ENCODE data around the gene PTPRO. TPM values are rescaled to one million over a fixed set of nuclear protein-coding genes. Genes with fewer than 3 reads are reported as not detected.

Gene PTPRO
- total RNA-seq, 2 donors from 2014 or later: 0.37 to 2.3 TPM

GRCh38 chr12:15329891-15330290 is 7.6 kb downstream of the PTPRO start:
- Mint-ChIP-seq H3K27me3 (peaks cover 23% of the 10 kb centered on the region), H3K27ac (no peak overlapping the region), H3K4me1 (no peaks in the 10 kb centered on the region), H3K9me3 (no peaks in the 10 kb centered on the region), H3K36me3 (ENCODE audit: low read depth) (no peaks in the 10 kb centered on the region), H3K4me3 (no peak overlapping the region)
- ATAC-seq (replicated peaks): no peak

- Mint-ChIP-seq H3K27ac (no peak overlapping the region), H3K9me3 (no peaks in the 10 kb centered on the region), H3K36me3 (ENCODE audit: low read depth) (no peaks in the 10 kb centered on the region), H3K4me3 (no peak overlapping the region), H3K4me1 (no peaks in the 10 kb centered on the region), H3K27me3 (peaks cover 20% of the 10 kb centered on the region)
- ATAC-seq (replicated peaks): no peak
These were observed 11.9 kb downstream of the PTPRO start for GRCh38 chr12:15334225-15334624.

GRCh38 chr12:15335959-15336358 is 13.7 kb downstream of the PTPRO start:
- H3K4me3 Mint-ChIP-seq: no peak overlapping the region
- H3K27ac Mint-ChIP-seq: no peak overlapping the region
- H3K4me1 Mint-ChIP-seq: no peaks in the 10 kb centered on the region
- no peaks in the 10 kb centered on the region for H3K36me3 Mint-ChIP-seq (ENCODE audit: low read depth)
- H3K9me3 Mint-ChIP-seq: no peaks in the 10 kb centered on the region
- peaks cover 18% of the 10 kb centered on the region for H3K27me3 Mint-ChIP-seq
- no peak for ATAC-seq (replicated peaks)

DNA sequence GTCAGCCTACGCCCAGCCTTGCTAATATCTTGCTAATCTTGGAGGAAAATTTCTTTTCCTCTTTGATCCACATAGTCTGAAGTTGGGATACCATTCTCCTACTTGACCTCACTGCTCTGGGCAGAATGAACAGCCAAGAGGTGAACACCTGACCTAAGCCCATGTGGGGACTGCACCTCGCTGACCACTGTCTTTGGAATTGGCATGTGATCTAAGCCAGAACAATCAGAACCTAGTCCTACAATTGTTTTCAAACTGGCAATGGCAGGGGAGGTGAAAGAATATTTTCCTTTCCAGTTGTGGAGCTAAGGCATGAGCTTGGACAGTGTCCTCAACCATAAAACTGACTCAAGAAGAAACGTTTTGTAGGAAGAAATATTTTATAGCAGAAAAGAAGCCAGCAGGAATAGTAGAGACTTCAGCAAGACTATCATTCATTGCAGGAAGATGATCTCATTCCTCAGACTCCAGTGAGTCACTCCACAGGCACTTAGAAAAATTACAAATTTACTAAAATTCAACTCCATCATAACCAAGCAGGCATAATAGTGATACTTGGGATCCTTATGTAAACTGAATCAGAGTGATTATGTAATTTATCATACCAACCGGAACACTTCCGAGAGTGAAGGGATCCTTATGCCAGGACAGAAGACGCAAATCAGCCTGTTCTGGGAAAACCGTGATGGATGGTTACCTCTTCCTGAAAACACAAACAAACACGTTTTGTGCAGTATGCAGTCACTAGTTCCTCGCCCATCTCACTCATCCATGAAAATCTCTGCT is 14.7 kb downstream of the PTPRO start:
- no peaks in the 10 kb centered on the region for H3K36me3 Mint-ChIP-seq (ENCODE audit: low read depth)
- H3K4me3 Mint-ChIP-seq: no peak overlapping the region
- ATAC-seq (replicated peaks): no peak
- H3K4me1 Mint-ChIP-seq: no peaks in the 10 kb centered on the region
- peaks cover 18% of the 10 kb centered on the region for H3K27me3 Mint-ChIP-seq
- H3K27ac Mint-ChIP-seq: no peak overlapping the region
- no peaks in the 10 kb centered on the region for H3K9me3 Mint-ChIP-seq

- Mint-ChIP-seq H3K36me3 (ENCODE audit: low read depth) (no peaks in the 10 kb centered on the region), H3K27ac (no peak overlapping the region), H3K4me3 (no peak overlapping the region), H3K9me3 (no peaks in the 10 kb centered on the region), H3K27me3 (peaks cover 7% of the 10 kb centered on the region), H3K4me1 (no peaks in the 10 kb centered on the region)
- ATAC-seq (replicated peaks): no peak
These were observed 19.1 kb downstream of the PTPRO start for GRCh38 chr12:15341371-15341770.

DNA sequence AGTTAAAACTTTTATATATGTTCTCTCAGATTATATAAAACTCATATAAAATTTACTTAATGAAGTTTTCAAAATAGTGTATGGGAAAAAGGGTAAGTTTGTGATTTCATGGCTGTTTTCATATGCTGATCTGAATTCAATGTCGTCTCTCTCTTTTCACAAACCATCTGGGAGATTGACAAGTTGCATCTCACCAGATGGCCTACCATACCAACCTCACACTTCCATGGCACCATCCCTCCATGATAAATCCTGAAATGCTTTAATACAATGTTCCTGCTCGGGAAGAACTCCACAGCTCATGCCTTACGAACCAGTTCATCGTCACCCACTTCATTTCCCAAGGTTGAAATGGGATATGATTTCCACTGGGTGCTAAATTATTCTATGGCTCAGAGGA is 22.3 kb downstream of the PTPRO start:
- Mint-ChIP-seq H3K27ac (no peak overlapping the region), H3K36me3 (ENCODE audit: low read depth) (no peaks in the 10 kb centered on the region), H3K9me3 (no peaks in the 10 kb centered on the region), H3K4me1 (no peaks in the 10 kb centered on the region), H3K4me3 (no peak overlapping the region), H3K27me3 (peaks cover 4% of the 10 kb centered on the region)
- ATAC-seq (replicated peaks): no peak

DNA sequence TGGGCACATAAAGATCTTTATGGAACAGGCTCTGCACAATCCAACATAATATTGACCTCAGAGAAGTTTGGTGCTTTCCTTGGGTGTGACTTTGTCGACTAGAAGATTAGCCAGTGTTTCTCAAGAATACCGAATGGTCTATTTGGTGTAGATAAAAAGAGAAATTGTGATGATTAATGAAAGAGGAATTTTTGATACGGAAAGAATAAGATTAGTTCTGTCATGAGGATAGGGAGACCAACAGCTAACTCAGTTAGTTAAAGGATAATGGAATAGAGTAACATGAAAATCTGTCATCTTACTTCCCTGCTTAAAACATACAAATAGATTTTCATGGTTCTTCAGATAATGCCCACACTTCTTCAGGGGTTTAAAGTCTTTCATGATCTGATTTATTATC is 24.2 kb downstream of the PTPRO start:
- no peaks in the 10 kb centered on the region for H3K4me1 Mint-ChIP-seq
- H3K36me3 Mint-ChIP-seq (ENCODE audit: low read depth): no peaks in the 10 kb centered on the region
- no peak overlapping the region for H3K27ac Mint-ChIP-seq
- peaks cover 4% of the 10 kb centered on the region for H3K27me3 Mint-ChIP-seq
- no peak for ATAC-seq (replicated peaks)
- no peak overlapping the region for H3K4me3 Mint-ChIP-seq
- H3K9me3 Mint-ChIP-seq: no peaks in the 10 kb centered on the region

DNA sequence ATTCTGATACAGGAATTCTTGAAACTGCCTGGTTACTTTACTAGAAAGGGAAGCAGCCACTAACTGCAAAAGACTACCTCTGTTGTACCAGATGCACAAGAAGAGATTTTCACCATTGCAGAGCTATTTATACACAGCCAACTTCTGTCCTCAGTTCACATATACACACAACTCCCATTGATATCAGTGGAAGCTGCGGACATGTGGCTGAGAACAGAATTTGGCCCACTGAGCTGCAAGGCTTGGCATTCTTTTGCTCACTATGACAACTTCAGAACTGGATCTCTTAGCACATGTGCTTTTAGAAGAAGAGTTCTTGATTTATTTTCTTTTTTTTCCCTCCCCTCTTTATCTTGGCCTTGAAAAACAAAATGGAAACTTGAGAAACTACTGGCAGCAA is 28.3 kb downstream of the PTPRO start:
- Mint-ChIP-seq H3K27me3 (peaks cover 4% of the 10 kb centered on the region), H3K36me3 (ENCODE audit: low read depth) (no peaks in the 10 kb centered on the region), H3K4me1 (no peaks in the 10 kb centered on the region), H3K4me3 (no peak overlapping the region), H3K9me3 (no peaks in the 10 kb centered on the region), H3K27ac (no peak overlapping the region)
- ATAC-seq (replicated peaks): no peak

- Mint-ChIP-seq H3K27me3 (peaks cover 4% of the 10 kb centered on the region), H3K4me3 (no peak overlapping the region), H3K4me1 (no peaks in the 10 kb centered on the region), H3K9me3 (no peaks in the 10 kb centered on the region), H3K36me3 (ENCODE audit: low read depth) (no peaks in the 10 kb centered on the region), H3K27ac (no peak overlapping the region)
- ATAC-seq (replicated peaks): no peak
These were observed 33.5 kb downstream of the PTPRO start for GRCh38 chr12:15355766-15356165.

DNA sequence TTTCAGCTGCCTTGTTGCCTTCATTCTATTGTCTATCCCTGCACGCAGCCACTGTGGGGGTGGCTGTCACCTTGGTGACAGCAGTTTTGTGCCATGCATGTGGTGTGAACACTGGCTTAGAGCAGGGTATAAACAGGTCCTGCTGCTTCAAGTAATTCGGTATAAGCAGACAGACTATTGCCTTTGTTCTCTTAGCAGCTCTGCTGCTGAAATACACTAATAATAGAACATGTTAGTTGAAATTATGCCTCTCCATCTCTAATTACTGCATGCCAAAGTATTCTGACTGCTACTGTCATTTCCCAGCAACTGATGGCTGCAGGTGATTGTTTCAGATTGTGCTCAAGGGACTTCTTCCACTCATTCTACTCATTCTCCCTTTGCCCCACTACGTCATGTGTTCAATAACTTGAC is 34.6 kb downstream of the PTPRO start:
- no peak for ATAC-seq (replicated peaks)
- Mint-ChIP-seq H3K4me1 (no peaks in the 10 kb centered on the region), H3K36me3 (ENCODE audit: low read depth) (no peaks in the 10 kb centered on the region), H3K27me3 (peaks cover 6% of the 10 kb centered on the region), H3K9me3 (no peaks in the 10 kb centered on the region), H3K27ac (no peak overlapping the region), H3K4me3 (no peak overlapping the region)

DNA sequence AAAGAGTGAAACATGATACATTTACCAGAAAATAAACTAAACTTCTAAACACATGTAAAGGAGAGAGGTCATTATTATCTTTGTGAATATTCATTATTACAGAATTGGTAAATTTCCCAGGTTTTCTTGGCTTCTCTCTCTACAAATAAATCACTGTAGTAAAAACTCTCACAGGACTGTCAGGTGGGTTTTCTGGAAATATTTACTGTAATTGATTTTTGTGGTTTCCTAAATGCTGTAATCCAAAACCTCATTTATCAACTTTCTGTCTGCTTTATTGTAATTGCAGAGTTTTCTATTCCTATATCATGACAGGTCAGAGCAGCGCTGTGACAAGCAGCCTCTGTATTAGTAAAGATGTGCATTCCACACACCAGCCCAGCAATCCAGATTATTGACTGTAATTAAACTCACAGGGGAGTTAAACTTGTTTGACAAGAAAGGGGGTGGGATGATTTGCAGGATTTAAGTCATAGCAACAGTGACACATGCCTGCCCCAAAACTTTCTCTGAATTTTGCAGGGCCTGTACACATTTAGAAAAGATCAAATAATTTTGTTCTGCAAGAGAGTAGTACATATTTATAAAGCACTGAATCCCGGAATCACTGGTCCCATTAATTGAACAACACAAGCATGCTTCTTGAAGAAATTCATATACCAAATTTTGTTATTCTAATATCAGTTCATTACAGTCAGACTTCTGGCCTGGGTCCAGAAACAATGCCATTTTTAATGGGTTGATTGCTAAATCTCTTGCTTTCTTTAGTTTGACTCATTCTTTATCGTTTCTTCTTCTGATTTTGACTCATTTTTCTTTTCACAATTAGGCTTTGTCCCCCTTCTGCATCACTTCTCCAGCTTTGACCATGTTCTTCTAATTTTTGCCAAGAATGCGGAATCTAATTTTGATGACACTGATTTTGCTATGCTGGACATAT is 42.2 kb downstream of the PTPRO start:
- Mint-ChIP-seq H3K27ac (no peak overlapping the region), H3K4me1 (no peaks in the 10 kb centered on the region), H3K4me3 (no peak overlapping the region), H3K27me3 (peaks cover 10% of the 10 kb centered on the region), H3K9me3 (no peaks in the 10 kb centered on the region), H3K36me3 (ENCODE audit: low read depth) (no peaks in the 10 kb centered on the region)
- ATAC-seq (replicated peaks): no peak

- H3K9me3 Mint-ChIP-seq: no peaks in the 10 kb centered on the region
- H3K4me3 Mint-ChIP-seq: no peak overlapping the region
- H3K36me3 Mint-ChIP-seq (ENCODE audit: low read depth): no peaks in the 10 kb centered on the region
- H3K27ac Mint-ChIP-seq: no peak overlapping the region
- peaks cover 7% of the 10 kb centered on the region for H3K27me3 Mint-ChIP-seq
- no peak for ATAC-seq (replicated peaks)
- no peaks in the 10 kb centered on the region for H3K4me1 Mint-ChIP-seq
These were observed 46.5 kb downstream of the PTPRO start for GRCh38 chr12:15368812-15369211.

- no peaks in the 10 kb centered on the region for H3K36me3 Mint-ChIP-seq (ENCODE audit: low read depth)
- peaks cover 5% of the 10 kb centered on the region for H3K9me3 Mint-ChIP-seq
- no peak for ATAC-seq (replicated peaks)
These were observed 50.0 kb downstream of the PTPRO start for GRCh38 chr12:15372352-15372751.

GRCh38 chr12:15387772-15388171 is 65.5 kb downstream of the PTPRO start:
- Mint-ChIP-seq H3K4me1 (no peaks in the 10 kb centered on the region), H3K36me3 (ENCODE audit: low read depth) (no peaks in the 10 kb centered on the region), H3K27ac (no peak overlapping the region), H3K27me3 (peaks cover 5% of the 10 kb centered on the region), H3K4me3 (no peak overlapping the region), H3K9me3 (no peaks in the 10 kb centered on the region)
- no peak for ATAC-seq (replicated peaks)

More at GRCh38 chr12:15372352-15372751, 50.0 kb downstream of the PTPRO start:
- H3K4me3 Mint-ChIP-seq: no peak overlapping the region
- no peaks in the 10 kb centered on the region for H3K4me1 Mint-ChIP-seq
- no peak overlapping the region for H3K27ac Mint-ChIP-seq
- peaks cover 5% of the 10 kb centered on the region for H3K27me3 Mint-ChIP-seq

DNA sequence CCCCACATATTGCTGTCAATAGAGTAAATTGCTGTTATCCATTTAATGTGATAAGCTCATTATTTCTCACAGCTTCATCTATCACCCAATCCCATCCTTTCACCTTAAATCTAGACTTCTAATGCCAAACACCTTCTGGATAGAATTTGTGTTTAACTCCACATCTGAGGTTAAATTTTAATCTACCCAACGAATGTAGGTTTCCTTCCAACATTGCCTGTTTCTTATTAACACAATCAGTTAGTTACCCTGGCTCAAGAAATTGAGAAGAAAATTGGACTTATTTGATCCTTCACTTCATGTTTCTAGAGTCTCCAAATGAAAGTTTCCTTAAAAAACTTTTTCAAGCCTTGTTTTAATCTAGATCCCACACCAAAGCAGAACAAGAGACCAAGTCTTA is 67.3 kb downstream of the PTPRO start:
- no peaks in the 10 kb centered on the region for H3K9me3 Mint-ChIP-seq
- no peaks in the 10 kb centered on the region for H3K36me3 Mint-ChIP-seq (ENCODE audit: low read depth)
- no peak for ATAC-seq (replicated peaks)
- H3K27me3 Mint-ChIP-seq: peaks cover 5% of the 10 kb centered on the region
- H3K27ac Mint-ChIP-seq: no peak overlapping the region
- H3K4me3 Mint-ChIP-seq: no peak overlapping the region
- H3K4me1 Mint-ChIP-seq: no peaks in the 10 kb centered on the region
